Dendritic cell treated with granulocyte-macrophage colony-stimulating factor and Interleukin-4, amounts not matched to agents 40 ng/mL and 50 ng/mL, for 4 days (primary cell): ENCODE measurements around the gene KCNIP2.
A peak's percentile ranks its signal among the peaks of the same experiment; 100 is the strongest.

ENCODE experiments used
- H3K27ac Mint-ChIP-seq: one replicate; pipeline ENCODE4 v1.8.0; 2022; ENCODE audit warnings: mild to moderate bottlenecking, mixed read lengths
- H3K27me3 Mint-ChIP-seq: one replicate; pipeline ENCODE4 v1.8.0; 2022; ENCODE audit warnings: mild to moderate bottlenecking, mixed read lengths
- H3K36me3 Mint-ChIP-seq: one replicate; pipeline ENCODE4 v1.8.0; 2022; ENCODE audit warnings: low read depth, mixed read lengths
- H3K4me1 Mint-ChIP-seq: one replicate; pipeline ENCODE4 v1.8.0; 2022; ENCODE audit warnings: low read depth, mixed read lengths
- H3K4me3 Mint-ChIP-seq: one replicate; pipeline ENCODE4 v1.8.0; 2022; ENCODE audit warnings: mild to moderate bottlenecking, moderate library complexity, mixed read lengths
- H3K9me3 Mint-ChIP-seq: one replicate; pipeline ENCODE4 v1.8.0; 2022; ENCODE audit warnings: mixed read lengths
- intact Hi-C: fragments of 100-400 bp; cut with micrococcal nuclease; formaldehyde crosslinking; loops from one replicate; pipeline ENCODE4 v1.15.0; 2022

The KCNIP2 gene

DNA sequence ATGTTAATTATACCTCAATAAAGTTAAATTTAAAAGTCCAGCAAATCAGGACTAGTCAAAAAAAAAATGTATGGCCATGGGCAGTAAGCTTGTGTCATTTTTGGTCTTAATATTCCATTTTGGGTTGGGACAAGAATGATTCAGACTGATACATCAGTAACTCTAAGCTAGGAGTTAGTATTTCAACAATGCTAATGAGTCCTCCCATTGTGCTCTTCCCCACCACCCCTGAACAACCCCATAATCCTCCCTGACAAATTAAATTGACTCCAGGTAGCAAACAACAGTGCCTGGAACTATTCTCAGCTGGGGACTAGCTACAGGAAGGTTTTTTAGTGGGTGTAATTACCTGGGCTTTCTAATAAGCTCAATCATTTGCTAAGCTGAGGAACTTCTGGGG lies 30.7 kb upstream of the KCNIP2 start:
- Mint-ChIP-seq H3K36me3 (peaks cover 58% of the 10 kb centered on the region), H3K27me3 (no peaks in the 10 kb centered on the region), H3K4me3 (no peak overlapping the region), H3K4me1 (peaks cover 6% of the 10 kb centered on the region), H3K9me3 (no peaks in the 10 kb centered on the region), H3K27ac (no peak overlapping the region)
- intact Hi-C loops = no loop called here

GRCh38 chr10:101867931-101868330 lies 24.3 kb upstream of the KCNIP2 start:
- Mint-ChIP-seq H3K27ac (no peak overlapping the region), H3K36me3 (peaks cover 58% of the 10 kb centered on the region), H3K27me3 (no peaks in the 10 kb centered on the region), H3K4me1 (no peaks in the 10 kb centered on the region), H3K4me3 (no peak overlapping the region), H3K9me3 (peaks cover 6% of the 10 kb centered on the region)
- intact Hi-C loops = no loop called here

- intact Hi-C loops = no loop called here
- Mint-ChIP-seq H3K27ac (peak overlapping the region; percentile 10), H3K4me1 (peaks cover 37% of the 10 kb centered on the region), H3K27me3 (no peaks in the 10 kb centered on the region), H3K4me3 (no peak overlapping the region), H3K36me3 (peaks cover 46% of the 10 kb centered on the region), H3K9me3 (peaks cover 9% of the 10 kb centered on the region)
These were observed 15.9 kb upstream of the KCNIP2 start for GRCh38 chr10:101859530-101859929.

- peaks cover 9% of the 10 kb centered on the region for H3K9me3 Mint-ChIP-seq
- intact Hi-C loops = no loop called here
- H3K36me3 Mint-ChIP-seq = peaks cover 40% of the 10 kb centered on the region
- peaks cover 37% of the 10 kb centered on the region for H3K4me1 Mint-ChIP-seq
- no peak overlapping the region for H3K4me3 Mint-ChIP-seq
- H3K27me3 Mint-ChIP-seq = no peaks in the 10 kb centered on the region
- peak overlapping the region; percentile 10 for H3K27ac Mint-ChIP-seq
These were observed 15.3 kb upstream of the KCNIP2 start for GRCh38 chr10:101858723-101859500.

DNA sequence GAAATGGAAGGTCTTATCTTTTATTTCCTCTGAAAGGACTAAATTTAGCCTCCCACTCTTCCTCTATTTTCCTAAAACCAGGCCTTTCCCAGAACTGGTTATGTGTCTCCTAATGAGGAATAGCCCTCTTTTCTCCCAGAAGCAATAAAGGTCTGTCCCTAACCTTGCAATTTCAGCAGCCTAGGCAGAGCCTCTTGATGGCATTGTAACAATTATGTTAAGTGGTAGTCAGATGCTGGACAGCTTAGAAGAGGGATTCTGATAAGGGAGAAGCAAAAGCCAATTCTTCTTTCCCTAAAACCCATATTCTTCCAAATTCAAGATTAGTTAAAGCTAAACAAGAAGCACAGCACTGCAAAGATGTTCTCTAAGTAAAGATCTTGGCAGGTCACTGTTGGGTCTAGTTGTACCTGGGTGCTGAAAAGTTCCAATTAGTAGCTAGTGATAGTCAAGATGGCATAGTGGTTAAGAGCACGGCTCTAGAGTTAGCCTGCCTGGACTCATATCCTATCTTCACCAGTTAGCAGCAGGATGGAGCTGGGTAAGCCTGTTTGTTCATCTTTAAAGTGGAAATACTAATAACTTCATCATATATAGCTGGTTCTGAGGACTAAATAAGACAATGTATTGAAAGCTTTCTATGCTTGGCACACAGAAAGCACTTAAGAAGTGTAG lies 14.3 kb upstream of the KCNIP2 start:
- Mint-ChIP-seq H3K9me3 (peaks cover 9% of the 10 kb centered on the region), H3K27ac (no peak overlapping the region)

DNA sequence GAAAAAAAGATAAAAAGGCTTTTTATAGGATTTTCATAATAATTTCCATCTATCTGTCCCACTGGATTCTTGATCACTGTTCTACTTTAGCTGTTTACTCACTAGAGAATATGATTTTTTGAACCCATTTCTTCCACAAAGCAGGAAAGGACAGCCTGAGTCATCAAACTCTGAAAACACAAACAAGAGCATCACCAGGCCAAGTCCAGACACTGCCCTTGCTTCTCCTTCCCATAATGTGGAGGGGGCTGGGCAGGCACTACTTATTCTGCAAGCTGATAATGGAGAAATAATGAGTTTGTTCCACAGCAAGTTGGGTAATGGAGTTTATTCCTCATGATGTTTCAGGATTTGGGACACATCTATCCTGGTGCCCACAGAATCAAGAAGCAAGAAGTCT lies 13.0 kb upstream of the KCNIP2 start:
- Mint-ChIP-seq H3K4me1 (peaks cover 39% of the 10 kb centered on the region), H3K4me3 (no peak overlapping the region), H3K27ac (no peak overlapping the region), H3K9me3 (peaks cover 9% of the 10 kb centered on the region), H3K27me3 (no peaks in the 10 kb centered on the region), H3K36me3 (peaks cover 47% of the 10 kb centered on the region)
- intact Hi-C loops = no loop called here

More for the DNA sequence above, 14.3 kb upstream of the KCNIP2 start:
- peaks cover 43% of the 10 kb centered on the region for H3K36me3 Mint-ChIP-seq
- no peaks in the 10 kb centered on the region for H3K27me3 Mint-ChIP-seq
- H3K4me1 Mint-ChIP-seq = peaks cover 37% of the 10 kb centered on the region
- H3K4me3 Mint-ChIP-seq = no peak overlapping the region
- intact Hi-C loops = no loop called here

DNA sequence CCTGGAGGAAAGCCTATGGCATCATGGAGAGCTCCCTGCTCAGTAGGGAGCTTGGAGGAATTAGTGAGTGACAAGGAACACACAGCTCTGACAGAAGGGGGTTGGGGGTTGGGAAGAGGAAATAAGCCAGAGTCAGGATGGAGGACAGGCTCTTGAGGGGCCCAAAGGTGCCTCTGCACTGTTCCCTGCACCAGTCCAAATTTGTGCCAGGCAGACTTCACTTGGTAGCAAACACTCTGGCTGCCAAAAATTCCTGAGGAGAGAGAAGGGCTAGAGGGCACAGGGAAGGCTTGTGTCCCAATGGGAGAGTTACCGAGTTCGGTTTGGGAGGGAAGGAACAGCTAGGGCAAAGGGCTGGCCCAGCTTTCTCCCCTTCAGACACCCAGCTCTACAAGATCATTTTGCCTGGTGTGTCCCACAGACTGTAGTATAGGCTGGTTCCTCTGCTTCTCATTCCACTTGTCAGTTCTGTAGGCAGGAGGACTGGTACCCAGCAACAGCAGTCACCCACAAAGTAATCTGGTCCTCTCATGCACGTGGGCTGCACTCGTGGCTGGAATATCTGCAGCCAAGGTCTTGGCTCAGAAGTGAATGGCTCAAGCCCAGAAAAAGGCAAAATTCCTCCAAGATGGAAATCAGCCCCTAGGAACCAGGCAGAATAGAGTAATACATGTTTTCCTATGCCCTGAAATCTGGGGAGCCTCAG lies 8.0 kb upstream of the KCNIP2 start:
- H3K36me3 Mint-ChIP-seq = peaks cover 71% of the 10 kb centered on the region
- no peaks in the 10 kb centered on the region for H3K27me3 Mint-ChIP-seq
- no peaks in the 10 kb centered on the region for H3K9me3 Mint-ChIP-seq
- H3K27ac Mint-ChIP-seq = no peak overlapping the region
- H3K4me3 Mint-ChIP-seq = no peak overlapping the region
- peaks cover 47% of the 10 kb centered on the region for H3K4me1 Mint-ChIP-seq
- intact Hi-C loops = no loop called here

GRCh38 chr10:101850749-101851148 lies 7.1 kb upstream of the KCNIP2 start:
- Mint-ChIP-seq H3K27me3 (no peaks in the 10 kb centered on the region), H3K4me3 (no peak overlapping the region), H3K4me1 (peaks cover 48% of the 10 kb centered on the region), H3K36me3 (peaks cover 80% of the 10 kb centered on the region), H3K9me3 (no peaks in the 10 kb centered on the region), H3K27ac (peak overlapping the region; percentile 21)
- intact Hi-C loops = no loop called here

DNA sequence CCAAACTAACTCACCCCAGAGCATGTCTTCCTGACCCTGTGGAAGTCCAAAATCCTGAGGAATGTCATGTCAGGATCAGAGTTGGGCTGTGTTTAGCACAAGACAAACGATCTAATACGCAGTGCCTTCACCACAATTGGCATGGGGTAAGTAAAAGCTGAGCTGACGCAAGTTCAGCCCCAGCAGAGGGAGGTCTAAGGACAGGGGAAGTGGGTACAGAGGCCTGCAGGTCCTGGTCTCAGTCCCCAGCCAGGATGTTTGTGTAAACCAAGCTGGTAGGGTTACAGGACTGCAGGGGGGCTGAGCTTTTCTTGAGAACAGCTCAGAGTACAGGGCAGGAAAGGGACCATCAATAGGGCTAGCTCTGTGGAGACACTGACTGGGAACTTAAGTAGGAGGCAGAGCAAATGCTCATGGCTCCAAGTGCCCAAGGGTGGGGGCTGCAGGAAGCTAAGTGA lies 5.3 kb upstream of the KCNIP2 start:
- Mint-ChIP-seq H3K36me3 (peaks cover 97% of the 10 kb centered on the region), H3K27ac (peak overlapping the region; percentile 28), H3K4me1 (peaks cover 55% of the 10 kb centered on the region), H3K4me3 (no peak overlapping the region), H3K27me3 (peaks cover 4% of the 10 kb centered on the region), H3K9me3 (no peaks in the 10 kb centered on the region)
- intact Hi-C loops = no loop called here

DNA sequence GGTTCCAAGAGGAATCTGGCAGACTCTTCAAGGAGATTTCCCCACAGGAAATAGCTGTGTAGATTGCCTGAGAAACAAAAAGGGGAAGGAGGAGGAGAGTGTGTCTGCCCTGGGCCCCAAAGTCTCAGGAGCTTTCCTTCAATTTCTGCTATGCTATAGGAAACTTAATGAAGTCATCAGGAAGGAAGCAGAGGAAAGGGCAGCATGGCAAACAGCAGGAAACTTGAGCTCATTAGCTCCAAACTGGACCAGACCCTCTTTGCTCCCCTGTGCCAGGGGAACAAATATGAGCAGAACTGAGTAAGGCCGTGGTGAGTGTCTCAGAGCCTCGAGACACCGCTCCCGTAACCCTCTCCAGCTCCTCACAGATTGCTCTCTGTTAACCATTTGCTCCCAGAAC lies 4.8 kb upstream of the KCNIP2 start:
- Mint-ChIP-seq H3K27ac (peak overlapping the region; percentile 28), H3K4me1 (peaks cover 60% of the 10 kb centered on the region), H3K4me3 (no peak overlapping the region), H3K36me3 (peaks cover 91% of the 10 kb centered on the region), H3K9me3 (no peaks in the 10 kb centered on the region), H3K27me3 (peaks cover 5% of the 10 kb centered on the region)
- intact Hi-C loops = no loop called here

GRCh38 chr10:101845893-101846292 lies 2.3 kb upstream of the KCNIP2 start:
- intact Hi-C loops = no loop called here
- no peak overlapping the region for H3K4me3 Mint-ChIP-seq
- peaks cover 74% of the 10 kb centered on the region for H3K36me3 Mint-ChIP-seq

DNA sequence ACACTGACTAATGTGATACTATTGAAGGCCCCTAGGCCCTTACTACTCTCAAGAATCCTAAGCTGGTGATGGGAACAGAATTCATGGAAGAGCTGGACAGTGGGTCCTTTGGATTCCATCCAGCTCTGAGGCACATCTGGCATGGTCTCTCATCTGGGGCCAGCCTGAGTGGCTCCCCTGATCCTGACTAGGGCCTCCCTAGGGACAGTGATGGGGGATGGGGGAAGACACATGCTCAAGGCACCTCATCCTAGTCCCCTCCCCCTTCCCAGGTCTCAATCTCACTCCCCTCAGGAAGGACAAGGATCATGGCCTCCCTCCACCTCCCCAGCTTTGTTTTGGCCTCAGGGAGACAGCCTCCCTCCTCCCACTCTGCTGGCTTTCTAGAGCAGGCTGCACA lies 1.8 kb downstream of the KCNIP2 start:
- peaks cover 59% of the 10 kb centered on the region for H3K4me1 Mint-ChIP-seq
- H3K9me3 Mint-ChIP-seq = no peaks in the 10 kb centered on the region
- no peak overlapping the region for H3K4me3 Mint-ChIP-seq
- H3K27ac Mint-ChIP-seq = no peak overlapping the region
- H3K27me3 Mint-ChIP-seq = peaks cover 32% of the 10 kb centered on the region
- intact Hi-C loops = loop anchor here (2.0 to 5.0 kb wide), 2 partner anchors 170 to 231 kb away; no protein-coding TSS in a partner anchor
- H3K36me3 Mint-ChIP-seq = peaks cover 34% of the 10 kb centered on the region

More at GRCh38 chr10:101845893-101846292, 2.3 kb upstream of the KCNIP2 start:
- Mint-ChIP-seq H3K9me3 (no peaks in the 10 kb centered on the region), H3K27ac (no peak overlapping the region), H3K27me3 (peaks cover 27% of the 10 kb centered on the region), H3K4me1 (peaks cover 74% of the 10 kb centered on the region)

DNA sequence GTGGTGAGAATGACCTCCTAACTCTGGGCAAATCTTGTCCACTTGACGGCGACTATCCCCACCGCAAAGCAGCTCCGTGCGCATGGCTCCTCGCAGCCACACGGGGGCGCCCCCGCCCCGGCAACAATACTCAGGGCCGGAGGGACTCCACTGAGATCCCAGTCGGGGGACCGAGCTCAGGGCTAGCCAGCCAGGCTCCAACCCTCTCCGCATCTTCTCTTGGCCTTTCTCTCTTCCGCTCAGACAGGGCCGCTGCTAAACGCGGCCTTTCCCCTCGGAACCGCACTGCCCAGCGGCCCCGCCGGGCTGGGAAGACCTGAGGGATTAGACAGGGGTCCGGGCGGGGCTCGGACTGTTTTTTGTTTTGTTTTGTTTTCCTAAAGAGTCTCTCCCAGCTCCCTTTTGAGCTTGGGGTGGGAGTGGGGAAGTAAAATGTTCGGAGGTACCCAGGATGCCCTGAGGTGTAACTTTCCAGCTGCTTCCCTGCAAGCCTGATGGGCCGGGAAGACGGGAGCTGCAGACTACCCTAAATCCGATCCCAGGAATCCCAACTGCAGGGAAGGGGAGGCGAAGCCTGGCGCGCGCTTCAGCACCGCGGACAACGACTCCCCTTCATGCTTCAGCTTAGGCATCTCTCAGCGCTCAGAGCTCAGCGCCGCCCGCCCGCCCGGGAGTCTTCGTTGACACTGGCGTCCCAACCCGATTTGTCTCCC lies 2.7 kb downstream of the KCNIP2 start:
- intact Hi-C loops = loop anchor here (2.0 to 5.0 kb wide), 2 partner anchors 171 to 232 kb away; no protein-coding TSS in a partner anchor
- H3K4me1 Mint-ChIP-seq = peaks cover 57% of the 10 kb centered on the region
- peaks cover 25% of the 10 kb centered on the region for H3K36me3 Mint-ChIP-seq
- peak overlapping the region; percentile 69 for H3K4me3 Mint-ChIP-seq
- peaks cover 32% of the 10 kb centered on the region for H3K27me3 Mint-ChIP-seq
- H3K27ac Mint-ChIP-seq = no peak overlapping the region
- no peaks in the 10 kb centered on the region for H3K9me3 Mint-ChIP-seq
